Vagina (tissue), 2 donors: ENCODE measurements around the gene OR1L6. TPM values are rescaled to one million over a fixed set of nuclear protein-coding genes. Genes with fewer than 3 reads are reported as not detected.

Source experiments
- DNase-seq, 2 donors: peaks; one replicate each; pipeline ENCODE4 v3.0.0-alpha.2; 2017; ENCODE audit errors: extremely low spot score in 2 of 2
- H3K27ac ChIP-seq: fragments of 200-600 bp; sonication (generic); one replicate; pipeline ENCODE4 v1.5.1; 2019
- H3K27me3 ChIP-seq: fragments of 200-600 bp; sonication (generic); one replicate; pipeline ENCODE4 v1.5.1; 2019
- H3K36me3 ChIP-seq, 2 donors: fragments of 200-600 bp; sonication (generic); one replicate each; pipeline ENCODE4 v1.5.1; 2017 to 2019
- H3K4me1 ChIP-seq: fragments of 200-600 bp; sonication (generic); one replicate; pipeline ENCODE4 v1.5.1; 2019
- H3K4me3 ChIP-seq, 2 donors: fragments of 200-600 bp; sonication (generic); 1 replicate in 1 of 2; 2 replicates in 1 of 2; pipeline ENCODE4 v1.5.1; 2016 to 2019
- H3K9me3 ChIP-seq: fragments of 200-600 bp; sonication (generic); one replicate; pipeline ENCODE4 v1.5.1; 2019
- CTCF ChIP-seq, 3 experiments: fragments of 450-650 bp in 2 of 3; fragments of 200-600 bp in 1 of 3; sonication (generic) in 1 of 3; IDR thresholded peaks; one replicate each; pipeline ENCODE4 v1.5.1; 2017 to 2019; ENCODE audit warnings: antibody characterized with exemption in 3 of 3, mild to moderate bottlenecking in 2 of 3, moderate library complexity in 2 of 3
- POLR2A ChIP-seq, 2 donors: fragments of 450-650 bp; IDR thresholded peaks; one replicate each; pipeline ENCODE4 v1.6.1; 2017; ENCODE audit warnings: antibody characterized with exemption in 2 of 2, mild to moderate bottlenecking in 2 of 2, moderate library complexity in 2 of 2
- POLR2AphosphoS5 ChIP-seq, 2 donors: sonication (generic); formaldehyde crosslinking; IDR thresholded peaks; one replicate each; pipeline ENCODE4 v1.9.0; 2017; ENCODE audit warnings: antibody characterized with exemption in 2 of 2, mild to moderate bottlenecking in 2 of 2, low read depth in 1 of 2; ENCODE audit not compliant: insufficient read depth in 1 of 2
- intact Hi-C: fragments of 100-400 bp; cut with DNase I; formaldehyde crosslinking; loops from one replicate; pipeline ENCODE4 v1.15.1; 2023
- total RNA-seq: library from RNA; depleted of rRNA; stranded (reverse); fragments of >200 nt; gene quantifications from one replicate; pipeline ENCODE4 v1.2.3, GENCODE V29; 2016

The OR1L6 gene
- total RNA-seq, 1 donor from 2014 or later, result not detected

GRCh38 chr9:122754825-122755224 is 12.7 kb downstream of the OR1L6 start:
- no peak overlapping the region for H3K4me3 ChIP-seq
- intact Hi-C loops, result no loop called here
- no peaks in the 10 kb centered on the region for H3K9me3 ChIP-seq
- no peaks in the 10 kb centered on the region for H3K36me3 ChIP-seq
- H3K27me3 ChIP-seq, result no peaks in the 10 kb centered on the region
- DNase-seq, result no peak
- no peak overlapping the region for H3K27ac ChIP-seq
- no peaks in the 10 kb centered on the region for H3K4me1 ChIP-seq
- no peak for TF ChIP-seq POLR2A (IDR thresholded peaks at IDR 0.05)
- TF ChIP-seq CTCF (IDR thresholded peaks at IDR 0.05), result no peak
- no peak for TF ChIP-seq POLR2AphosphoS5 (IDR thresholded peaks at IDR 0.05; ENCODE audit: insufficient read depth in 1 of 2, low read depth in 1 of 2)

- no peak for TF ChIP-seq POLR2A (IDR thresholded peaks at IDR 0.05)
- no peak for TF ChIP-seq POLR2AphosphoS5 (IDR thresholded peaks at IDR 0.05; ENCODE audit: insufficient read depth in 1 of 2, low read depth in 1 of 2)
- TF ChIP-seq CTCF (IDR thresholded peaks at IDR 0.05), result no peak
- Histone ChIP-seq H3K27me3 (no peaks in the 10 kb centered on the region), H3K9me3 (peaks cover 11% of the 10 kb centered on the region), H3K4me1 (no peaks in the 10 kb centered on the region), H3K27ac (no peak overlapping the region), H3K36me3 (no peaks in the 10 kb centered on the region), H3K4me3 (no peak overlapping the region)
- DNase-seq, result no peak
- intact Hi-C loops, result no loop called here
These were observed 25.7 kb downstream of the OR1L6 start for GRCh38 chr9:122767817-122768216.

GRCh38 chr9:122777052-122777451 is 34.9 kb downstream of the OR1L6 start:
- no peaks in the 10 kb centered on the region for H3K36me3 ChIP-seq
- TF ChIP-seq POLR2AphosphoS5 (IDR thresholded peaks at IDR 0.05; ENCODE audit: insufficient read depth in 1 of 2, low read depth in 1 of 2), result no peak
- intact Hi-C loops, result no loop called here
- H3K27me3 ChIP-seq, result no peaks in the 10 kb centered on the region
- no peak overlapping the region for H3K27ac ChIP-seq
- no peaks in the 10 kb centered on the region for H3K4me1 ChIP-seq
- H3K4me3 ChIP-seq, result no peak overlapping the region
- H3K9me3 ChIP-seq, result no peaks in the 10 kb centered on the region
- no peak for DNase-seq

GRCh38 chr9:122777935-122778627 is 36.0 kb downstream of the OR1L6 start:
- H3K9me3 ChIP-seq, result no peaks in the 10 kb centered on the region
- no peaks in the 10 kb centered on the region for H3K27me3 ChIP-seq
- no peaks in the 10 kb centered on the region for H3K4me1 ChIP-seq
- TF ChIP-seq CTCF (IDR thresholded peaks at IDR 0.05) (no peak), POLR2A (IDR thresholded peaks at IDR 0.05) (no peak), POLR2AphosphoS5 (IDR thresholded peaks at IDR 0.05; ENCODE audit: insufficient read depth in 1 of 2, low read depth in 1 of 2) (no peak)
- H3K27ac ChIP-seq, result no peak overlapping the region
- no peak for DNase-seq
- intact Hi-C loops, result no loop called here
- H3K36me3 ChIP-seq, result no peaks in the 10 kb centered on the region
- H3K4me3 ChIP-seq, result no peak overlapping the region

GRCh38 chr9:122779181-122779580 is 37.1 kb downstream of the OR1L6 start:
- Histone ChIP-seq H3K4me1 (no peaks in the 10 kb centered on the region), H3K27ac (no peak overlapping the region), H3K4me3 (no peak overlapping the region), H3K36me3 (no peaks in the 10 kb centered on the region), H3K27me3 (no peaks in the 10 kb centered on the region), H3K9me3 (no peaks in the 10 kb centered on the region)
- DNase-seq, result no peak
- TF ChIP-seq POLR2AphosphoS5 (IDR thresholded peaks at IDR 0.05; ENCODE audit: insufficient read depth in 1 of 2, low read depth in 1 of 2) (no peak), CTCF (IDR thresholded peaks at IDR 0.05) (no peak), POLR2A (IDR thresholded peaks at IDR 0.05) (no peak)
- intact Hi-C loops, result no loop called here
